Measurements from ENCODE around the gene TULP3.

The TULP3 gene

DNA sequence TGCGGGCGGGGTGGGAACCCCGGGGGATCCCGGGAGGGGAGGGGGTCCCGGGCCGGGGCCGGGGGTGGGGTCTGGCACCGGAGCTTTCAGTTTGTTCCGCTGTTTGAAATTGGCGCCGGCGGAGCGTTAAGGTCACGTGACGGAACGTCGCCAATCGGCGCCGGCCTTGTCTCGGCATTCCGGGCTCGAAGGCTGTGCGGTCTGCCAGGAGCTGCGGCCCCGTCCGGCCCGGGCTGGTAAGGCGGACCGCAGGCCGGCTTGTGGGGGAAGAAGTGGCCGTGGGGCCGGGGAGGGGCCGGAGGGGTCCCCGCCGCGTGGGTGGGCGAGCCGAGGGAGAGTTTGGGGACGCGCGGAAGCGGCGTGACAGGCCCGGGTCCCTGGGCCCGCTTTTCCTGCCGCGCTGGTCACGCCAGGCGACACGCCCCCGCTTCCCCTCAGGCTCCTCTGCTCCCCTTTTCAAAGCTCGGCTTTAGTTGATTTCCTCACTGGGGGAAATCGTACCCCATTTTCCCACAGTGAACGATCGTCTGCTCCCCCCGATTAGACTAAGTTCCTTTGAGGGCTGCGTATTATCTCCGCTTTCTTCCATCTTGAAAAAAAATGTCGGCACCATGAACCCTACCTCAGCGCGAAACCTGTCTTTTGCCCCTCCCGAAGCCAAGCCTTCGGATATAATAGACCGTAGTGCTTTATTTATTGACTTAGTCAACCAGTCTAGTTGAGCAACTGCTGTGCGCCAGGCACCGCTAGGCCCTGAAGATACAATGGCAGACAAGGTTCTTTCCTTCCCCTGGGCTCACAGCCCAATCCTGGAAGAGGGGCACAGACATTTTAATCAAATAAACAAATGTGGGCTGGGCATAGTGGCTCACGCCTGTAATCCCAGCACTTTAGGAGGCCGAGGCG lies 13.4 kb upstream of the TULP3 start, which contains the start of the genes FOXM1 and RHNO1:
Gene FOXM1 (minus strand): TSS at position 128 of the 906 bp plus-strand sequence. CDS start 2,696 bp downstream, outside the sequence.
Gene RHNO1 (plus strand): TSS at position 177 of the 906 bp plus-strand sequence. CDS start 8,144 bp downstream, outside the sequence.
- peak; percentile 89 for DNase-seq

DNA sequence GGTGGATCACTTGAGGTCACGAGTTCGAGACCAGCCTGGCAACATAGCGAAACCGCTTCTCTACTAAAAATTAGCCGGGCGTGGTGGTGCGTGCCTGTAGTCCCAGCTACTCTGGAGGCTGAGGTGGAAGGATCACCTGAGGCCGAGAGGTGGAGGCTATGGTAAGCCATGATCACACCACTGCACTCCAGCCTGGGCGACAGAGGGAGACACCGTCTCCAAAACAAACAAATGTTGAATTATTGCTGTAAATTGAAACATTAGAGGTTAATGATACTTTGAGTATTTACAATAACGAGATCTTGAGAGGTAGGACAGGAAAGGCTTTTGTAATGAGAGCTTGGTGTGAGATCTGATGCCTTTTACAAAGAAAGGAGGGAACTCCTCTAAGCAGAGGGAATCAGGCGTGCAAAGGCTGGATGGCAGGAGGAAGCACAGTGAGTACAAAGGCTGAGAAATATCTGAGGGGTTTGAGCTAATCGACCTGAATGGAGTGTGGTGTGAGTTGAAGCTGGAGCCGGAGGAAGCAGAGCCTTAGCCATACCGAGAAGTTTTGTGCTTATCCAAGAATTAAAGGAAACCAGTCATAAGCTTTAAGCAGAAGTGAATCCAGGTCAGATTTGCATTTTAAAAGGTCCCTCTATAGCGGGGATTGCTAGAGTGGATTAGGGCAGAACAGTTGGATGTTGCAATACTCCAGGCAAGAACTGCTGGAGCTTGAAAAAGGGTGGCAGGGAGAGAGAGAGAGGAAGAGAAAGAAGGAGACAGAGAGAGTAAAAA lies 12.5 kb upstream of the TULP3 start:
- no peak for DNase-seq

DNA sequence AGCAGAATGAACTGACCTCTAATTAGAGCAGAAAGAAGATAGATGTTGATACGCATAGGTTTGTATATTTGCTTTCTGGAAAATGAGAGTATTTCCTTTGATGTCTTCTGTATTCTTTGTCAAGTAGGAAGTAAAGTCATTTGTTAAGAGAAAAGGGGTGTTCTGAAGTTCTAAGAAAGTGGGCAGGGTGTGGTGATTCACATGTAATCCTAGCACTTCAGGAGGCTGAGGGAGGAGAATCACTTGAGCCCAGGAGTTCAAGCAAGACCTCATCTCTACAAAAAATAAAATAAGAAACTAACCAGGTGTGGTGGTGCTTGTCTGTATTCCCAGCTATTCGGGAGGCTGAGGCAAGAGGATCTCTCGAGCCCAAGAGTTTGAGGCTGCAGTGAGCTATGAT lies 10.8 kb upstream of the TULP3 start:
- DNase-seq = no peak

DNA sequence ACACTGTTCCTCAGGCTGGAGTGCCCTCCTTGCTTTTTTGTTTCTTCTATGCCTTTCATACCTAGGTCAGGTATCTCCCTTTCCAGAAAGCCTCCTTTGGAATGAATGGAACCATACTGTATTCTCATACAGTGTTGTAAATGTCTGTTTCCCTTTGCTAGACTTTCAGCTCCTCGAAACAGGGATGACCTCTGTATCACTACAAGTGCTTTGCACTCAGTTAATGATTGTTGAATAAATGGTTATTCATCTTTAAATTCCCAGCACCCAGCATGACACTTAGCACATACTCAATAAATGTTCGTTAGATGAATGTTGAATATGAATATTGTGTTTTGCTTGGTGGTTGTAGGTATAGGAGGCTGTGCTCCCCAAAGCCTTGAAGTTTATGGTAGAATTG lies 5.9 kb upstream of the TULP3 start:
- no peak for DNase-seq

DNA sequence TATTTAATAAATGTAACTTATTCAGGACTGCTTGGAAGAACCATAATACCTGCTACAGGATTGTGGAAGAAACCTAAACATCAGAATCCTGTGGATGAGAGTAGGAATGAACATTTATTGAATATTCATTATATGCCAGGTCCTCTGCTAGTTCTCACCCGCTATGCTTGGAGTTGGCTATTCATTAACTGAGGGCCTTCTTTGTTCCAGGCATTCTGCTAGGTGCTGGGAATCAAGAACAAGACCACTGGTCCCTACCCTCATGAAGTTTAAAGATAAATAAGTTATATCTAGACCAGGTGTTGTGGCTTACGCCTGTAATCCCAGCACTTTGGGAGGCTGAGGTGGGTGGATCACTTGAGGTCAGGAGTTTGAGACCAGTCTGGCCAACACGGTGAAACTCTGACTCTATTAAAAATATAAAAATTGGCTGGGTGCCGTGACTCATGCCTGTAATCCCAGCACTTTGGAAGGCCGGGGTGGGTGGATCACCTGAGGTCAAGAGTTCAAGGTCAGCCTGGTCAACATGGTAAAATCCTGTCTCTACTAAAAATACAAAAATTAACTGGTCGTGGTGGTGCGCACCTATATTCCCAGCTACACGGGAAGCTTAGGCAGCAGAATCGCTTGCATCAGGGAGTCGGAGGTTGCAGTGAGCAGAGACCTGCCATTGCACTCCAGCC lies 3.8 kb upstream of the TULP3 start:
- DNase-seq = no peak

DNA sequence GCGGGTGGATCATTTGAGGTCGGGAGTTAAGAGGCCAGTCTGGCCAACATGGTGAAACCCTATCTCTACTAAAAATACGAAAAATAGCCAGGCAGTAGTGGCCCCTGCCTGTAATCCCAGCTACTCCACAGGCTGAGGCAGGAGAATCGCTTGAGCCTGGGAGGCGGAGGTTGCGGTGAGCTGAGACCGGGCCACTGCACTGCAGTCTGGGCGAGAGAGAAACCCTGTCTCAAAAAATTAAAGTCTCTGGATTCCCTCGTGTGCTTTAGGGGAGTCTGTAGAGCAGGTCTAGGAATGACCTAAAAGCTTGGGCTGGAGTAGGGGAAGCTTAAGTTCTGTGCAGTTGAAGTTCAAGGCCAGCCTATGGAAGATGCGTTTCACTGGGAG lies 697 bp upstream of the TULP3 start:
- DNase-seq = no peak

DNA sequence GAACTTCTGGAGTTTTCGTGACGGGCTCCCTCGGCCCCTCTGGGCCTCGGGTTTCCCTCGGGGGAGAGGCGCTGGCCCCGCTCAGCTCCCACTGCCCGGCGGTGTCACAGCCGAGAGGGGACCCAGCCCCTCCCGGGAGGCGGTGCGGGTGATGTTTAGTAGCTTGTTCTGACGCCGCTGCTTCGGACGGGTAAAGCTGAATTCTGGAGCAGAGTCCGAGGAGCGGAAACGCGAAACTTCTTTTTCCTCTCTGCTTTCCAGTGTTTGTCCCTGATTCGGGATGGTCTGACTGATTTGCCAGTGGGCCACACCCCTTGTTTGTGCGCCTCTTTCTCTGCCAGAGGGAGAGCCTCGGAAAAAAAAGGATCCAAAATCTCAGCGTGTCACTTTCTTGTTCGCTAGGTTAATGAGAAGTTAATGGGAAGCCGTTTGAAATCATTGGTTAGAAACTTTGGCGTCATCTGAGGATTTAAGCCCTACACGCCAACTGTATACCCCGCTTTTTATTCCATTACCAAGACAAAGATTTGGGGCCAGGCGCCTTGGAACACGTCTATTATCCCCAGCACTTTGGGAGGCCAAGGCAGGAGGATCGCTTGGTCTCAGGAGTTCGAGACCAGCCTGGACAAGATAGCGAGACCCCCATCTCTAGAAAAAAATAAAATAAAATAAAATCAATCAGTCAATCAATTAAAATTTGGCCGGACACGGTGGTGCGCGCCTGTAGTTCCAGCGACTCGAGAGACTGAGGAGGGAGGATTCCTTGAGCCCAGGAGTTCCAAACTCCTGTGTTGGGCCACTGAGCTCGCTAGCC lies 756 bp downstream of the TULP3 start:
- no peak for DNase-seq

DNA sequence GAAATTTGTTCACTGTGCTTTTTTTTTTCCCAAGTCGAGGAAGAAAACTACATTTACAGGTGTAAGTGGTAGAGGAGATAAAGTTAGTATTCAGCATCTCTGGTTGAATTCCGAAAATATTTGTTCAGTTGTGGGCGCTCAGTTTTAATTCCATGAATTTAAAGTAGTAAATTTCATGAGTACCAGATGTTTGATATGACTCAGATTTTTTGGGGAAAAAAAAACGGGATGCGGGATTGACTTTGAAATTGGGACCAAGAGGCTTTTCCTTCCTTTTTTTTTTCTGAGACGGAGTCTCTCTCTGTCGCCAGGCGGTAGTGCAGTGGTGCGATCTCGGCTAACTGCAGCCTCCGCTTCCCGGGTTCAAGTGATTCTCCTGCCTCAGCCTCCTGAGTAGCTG lies 1.6 kb downstream of the TULP3 start:
- DNase-seq = no peak

DNA sequence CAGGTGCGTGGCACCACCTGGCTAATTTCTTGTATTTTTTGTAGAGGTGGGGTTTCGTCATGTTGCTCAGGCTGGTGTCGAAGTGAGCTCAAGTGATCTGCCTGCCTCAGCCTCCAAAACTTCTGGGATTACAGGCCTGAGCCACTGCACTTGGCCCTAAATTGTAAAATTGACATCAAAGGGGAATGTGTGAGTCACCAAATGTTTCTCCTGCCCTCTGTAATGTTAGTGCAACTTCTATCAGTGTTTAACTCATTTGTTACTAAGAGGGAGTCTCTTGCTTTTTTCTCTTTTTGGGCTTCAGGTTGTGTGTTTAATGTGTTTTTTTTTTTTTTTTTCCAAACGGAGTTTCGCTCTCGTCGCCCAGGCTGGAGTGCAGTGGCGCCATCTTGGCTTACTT lies 2.3 kb downstream of the TULP3 start:
- DNase-seq = no peak

DNA sequence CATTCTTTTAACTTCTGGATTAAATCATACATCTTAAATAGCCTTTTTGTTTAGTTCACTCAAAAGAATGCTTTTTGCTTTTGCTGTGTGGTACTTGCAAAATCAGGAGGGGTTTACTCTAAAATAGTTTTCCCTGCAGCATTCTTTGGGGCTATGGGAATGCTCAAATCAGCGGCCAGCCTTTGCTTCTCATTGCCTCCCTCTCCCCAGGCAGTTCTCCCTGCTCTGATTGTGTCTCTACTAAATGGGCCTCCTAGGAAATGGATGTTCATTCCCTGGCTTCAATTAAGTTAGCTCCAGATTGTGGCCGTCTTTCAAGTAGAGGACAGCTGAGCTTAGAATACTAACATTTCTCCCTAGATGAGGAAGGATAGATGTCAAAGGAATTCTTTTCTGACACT lies 4.4 kb downstream of the TULP3 start:
- DNase-seq = no peak

DNA sequence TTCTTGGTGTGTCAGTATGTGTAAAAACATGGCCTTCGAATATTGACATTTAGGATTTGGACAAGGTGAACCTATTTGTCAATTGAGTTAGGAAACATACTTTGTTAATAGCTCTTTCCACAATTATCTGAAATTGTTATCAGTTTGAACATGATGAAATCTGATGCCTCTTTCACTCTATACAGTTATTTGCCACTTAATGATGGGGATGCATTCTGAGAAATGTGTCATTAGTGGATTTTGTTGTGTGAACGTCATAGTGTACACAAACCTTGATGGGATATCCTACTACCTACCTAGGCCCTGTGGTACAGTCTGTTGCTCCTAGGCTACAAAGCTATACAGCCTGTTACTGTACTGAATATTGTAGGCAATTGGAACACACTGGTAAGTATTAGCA lies 4.8 kb downstream of the TULP3 start:
- no peak for DNase-seq

DNA sequence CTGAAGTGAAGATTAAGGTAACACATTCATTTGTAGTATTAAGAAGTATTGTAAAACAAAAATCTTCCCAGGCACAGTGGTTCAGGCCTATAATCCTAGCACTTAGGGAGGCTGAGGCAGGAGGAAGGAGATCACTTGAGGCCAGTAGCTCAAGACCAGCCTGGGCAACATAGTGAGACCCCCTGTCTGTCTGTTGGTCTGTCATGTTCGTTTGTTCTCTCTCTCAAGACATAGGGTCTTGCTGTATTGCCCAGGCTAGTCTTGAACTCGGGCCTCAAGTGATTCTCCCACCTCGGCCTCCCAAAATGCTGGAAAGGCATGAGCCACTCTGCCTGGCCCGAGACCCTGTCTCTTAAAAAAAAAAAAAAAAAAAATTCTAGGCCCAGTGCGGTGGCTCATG lies 6.7 kb downstream of the TULP3 start:
- no peak for DNase-seq

DNA sequence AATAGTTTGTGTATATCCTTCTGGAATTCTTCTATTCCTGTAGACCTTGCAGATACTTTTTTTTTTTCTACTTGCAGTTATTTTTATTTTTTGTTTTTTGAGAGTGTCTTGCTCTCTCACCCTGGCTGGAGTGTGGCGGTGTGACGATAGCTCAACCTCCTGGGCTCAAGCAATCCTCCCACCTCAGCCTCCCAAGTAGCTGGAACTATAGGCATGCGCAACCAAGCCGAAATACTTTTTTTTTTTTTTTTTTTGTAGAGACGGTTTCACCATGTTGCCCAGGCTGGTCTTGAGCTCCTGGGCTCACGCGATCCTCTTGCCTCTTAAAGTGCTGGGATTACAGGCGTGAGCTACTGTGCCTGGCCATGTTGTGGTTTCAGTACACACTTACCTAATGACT lies 10.0 kb downstream of the TULP3 start:
- DNase-seq = no peak

DNA sequence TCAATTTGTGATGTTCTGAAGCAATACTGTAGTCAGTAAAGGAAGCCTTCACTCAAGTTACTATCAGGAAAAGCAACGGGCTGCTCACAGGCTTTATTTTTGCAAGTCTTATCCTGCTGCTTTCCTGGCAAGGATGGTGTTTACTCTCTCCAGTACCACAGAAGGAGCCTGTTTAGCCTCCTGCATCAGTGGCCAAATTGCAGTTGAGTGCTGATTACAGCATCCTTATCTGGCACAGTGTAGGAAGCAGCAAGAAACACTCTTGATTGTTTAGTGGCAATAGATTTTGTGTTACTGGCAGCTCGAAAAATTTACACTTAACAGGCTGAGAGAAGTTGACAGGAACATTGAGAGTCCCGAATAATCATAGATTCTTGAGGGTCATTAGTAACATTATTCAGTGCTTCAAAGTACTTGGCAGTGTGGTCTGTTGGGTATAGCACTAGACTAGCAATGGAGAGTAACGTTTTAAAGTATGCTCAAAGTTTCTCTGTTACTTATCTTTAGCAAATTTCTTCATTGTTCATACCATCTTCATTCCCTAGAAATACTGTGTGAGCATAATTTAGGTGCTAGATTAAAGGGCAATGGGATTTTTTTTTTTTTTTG lies 11.7 kb downstream of the TULP3 start:
- no peak for DNase-seq

DNA sequence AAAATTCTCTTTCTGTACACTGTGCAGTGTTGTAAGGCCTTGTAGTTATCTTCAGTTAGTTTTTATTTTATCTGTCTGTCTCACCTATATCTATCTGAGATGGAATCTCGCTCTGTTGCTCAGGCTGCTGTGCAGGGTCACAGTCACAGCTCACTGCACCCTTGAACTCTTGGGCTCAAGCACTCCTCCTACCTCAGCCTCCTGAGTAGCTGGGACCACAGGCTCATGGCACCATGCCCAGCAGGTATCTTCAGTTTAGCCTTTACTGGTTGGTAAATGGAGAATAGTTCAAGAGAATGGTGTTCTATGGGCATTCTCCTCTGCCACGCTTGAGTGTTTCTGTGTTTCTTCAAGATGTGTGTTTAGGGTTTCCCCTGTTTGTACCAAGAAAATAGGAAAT lies 13.6 kb downstream of the TULP3 start:
- no peak for DNase-seq

DNA sequence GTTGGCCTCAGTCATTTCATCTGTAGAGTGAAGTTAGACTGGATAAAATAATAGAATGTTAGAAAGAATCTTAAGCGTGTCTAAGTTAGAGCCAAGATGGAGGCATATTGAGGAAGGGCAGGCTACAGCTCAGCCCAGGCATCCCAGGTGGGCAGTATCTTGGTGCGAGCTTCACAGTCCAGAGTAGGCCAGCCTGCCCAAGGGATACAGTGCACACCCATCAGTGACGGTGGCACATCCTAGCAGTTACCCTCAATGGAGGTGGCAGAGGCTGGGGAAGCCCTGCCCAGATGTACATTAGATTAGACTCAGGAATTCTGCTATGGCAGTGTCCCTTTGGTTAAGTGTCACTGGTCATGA lies 21.5 kb downstream of the TULP3 start:
- no peak for DNase-seq

DNA sequence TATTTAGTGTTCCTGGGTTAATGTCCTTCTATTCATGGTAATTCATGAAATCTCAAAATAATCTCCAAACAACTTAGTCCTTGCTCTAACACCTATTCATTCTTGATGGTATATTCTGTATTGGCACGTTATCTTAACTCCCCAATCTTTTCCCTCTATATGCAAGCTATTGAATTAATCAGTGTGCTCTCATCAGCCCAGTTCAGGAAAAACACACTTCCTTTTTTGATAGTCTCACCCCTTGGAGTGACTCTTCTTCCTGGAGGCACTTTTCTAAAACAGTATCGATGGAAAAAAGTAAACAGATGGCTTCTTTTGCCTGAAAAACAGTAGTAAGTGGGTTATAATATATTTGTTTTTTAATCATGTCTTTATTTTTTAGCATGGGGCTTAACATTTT lies 28.6 kb downstream of the TULP3 start:
- DNase-seq = no peak

DNA sequence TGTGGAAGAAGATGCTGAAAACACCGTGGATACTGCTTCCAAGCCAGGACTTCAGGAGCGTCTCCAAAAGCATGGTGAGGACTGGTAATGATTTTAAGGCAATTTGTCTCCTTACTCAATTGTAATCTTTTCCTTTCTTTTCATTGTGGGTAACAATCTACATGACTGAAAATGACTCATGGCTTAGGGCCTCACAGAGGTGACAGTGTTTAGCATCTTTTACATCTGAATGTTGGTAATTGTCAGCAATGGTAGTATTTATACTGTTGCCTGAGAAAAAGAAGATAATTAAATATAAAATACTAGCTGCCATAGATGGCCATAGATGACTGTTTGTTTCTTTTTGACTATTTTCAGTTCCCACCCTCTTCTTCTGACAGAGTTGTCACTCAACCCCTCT lies 31.6 kb downstream of the TULP3 start:
- DNase-seq = no peak

DNA sequence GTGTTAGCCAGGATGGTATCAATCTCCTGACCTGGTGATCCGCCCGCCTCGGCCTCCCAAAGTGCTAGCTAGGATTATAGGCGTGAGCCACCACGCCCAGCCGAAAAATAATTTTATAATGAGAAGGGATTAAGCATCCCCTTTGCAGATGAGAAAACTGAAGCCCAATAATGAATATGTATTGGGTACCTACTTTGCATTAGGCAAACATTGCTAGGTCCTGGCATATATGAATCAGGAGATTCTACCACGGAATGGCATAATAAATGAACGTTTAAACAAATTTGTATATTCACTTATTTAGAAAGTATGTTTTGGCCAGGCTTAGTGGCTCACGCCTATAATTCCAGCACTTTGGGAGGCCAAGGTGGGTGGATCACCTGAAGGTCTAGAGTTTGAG lies 32.4 kb downstream of the TULP3 start:
- no peak for DNase-seq

DNA sequence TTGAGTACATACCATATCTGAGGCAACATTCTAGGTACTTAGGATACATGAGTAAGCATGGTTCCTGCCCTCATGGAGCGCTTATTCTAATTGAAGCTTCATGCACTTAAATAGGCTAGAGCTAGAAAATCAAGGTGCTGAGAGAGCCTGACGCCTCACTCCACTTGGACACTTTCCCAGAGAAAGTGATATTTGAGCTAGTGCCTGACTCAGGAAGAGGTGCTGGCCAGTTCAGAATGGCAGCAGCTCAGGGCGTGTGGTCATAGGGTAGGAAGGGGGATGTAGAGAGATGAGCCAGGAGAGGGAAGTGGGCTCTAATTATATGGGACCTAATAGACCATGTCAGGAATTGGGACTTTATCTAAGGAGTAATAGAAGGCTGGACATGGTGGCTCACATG lies 33.3 kb downstream of the TULP3 start:
- DNase-seq = no peak

DNA sequence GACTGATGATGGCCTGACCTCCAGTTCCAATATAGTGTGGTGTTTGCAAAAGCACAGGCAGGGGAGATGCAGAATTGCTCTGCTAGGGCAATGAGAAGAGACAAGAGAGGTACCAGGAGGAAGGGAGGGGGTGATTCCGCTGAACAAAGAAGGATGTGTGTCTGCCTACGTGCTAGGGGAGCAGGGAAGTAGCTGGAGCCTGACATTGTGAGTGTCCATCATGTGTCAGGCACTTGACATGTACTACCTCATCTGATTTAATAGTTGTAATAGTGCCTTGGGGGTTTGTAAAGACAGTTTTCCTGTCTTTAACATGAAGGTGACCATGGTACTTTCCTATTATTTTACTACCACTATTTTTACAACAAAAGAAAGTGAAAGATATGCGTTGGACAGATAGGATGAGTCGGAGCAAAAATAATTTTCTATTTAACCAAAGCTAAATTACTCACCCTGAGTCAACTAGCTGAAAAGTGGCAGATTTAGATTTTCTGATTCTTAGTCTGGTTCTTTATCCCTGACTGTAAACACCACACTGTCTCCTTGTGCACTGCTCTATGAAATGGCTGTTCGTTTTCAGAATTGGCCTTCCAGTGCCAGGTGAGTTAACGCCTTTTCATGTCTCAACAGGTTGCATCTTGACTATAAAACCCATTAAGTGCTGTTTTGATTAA lies 34.8 kb downstream of the TULP3 start:
- no peak for DNase-seq

DNA sequence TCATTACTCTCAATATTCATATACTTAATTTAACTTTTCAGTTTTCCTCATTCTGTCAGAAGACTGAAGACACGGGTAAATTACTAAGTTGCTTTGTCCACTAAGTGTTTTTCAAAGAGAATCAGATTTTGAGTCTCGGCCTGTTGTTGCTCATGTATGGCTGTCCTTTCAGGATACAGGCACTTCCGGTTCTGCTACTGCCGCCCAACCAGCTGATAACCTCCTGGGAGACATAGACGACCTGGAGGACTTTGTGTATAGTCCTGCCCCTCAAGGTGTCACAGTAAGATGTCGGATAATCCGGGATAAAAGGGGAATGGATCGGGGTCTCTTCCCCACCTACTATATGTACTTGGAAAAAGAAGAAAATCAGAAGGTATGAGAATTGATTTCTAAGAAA lies 40.2 kb downstream of the TULP3 start:
- DNase-seq = no peak

All from activated T-cell treated with anti-CD3 and anti-CD28 coated beads, Interleukin-2, amount 50 U/mL, for 1 hour (primary cell).